Stimulated activated CD4-positive, alpha-beta T cell treated with anti-CD3 and anti-CD28 coated beads, Interleukin-12 subunit alpha, Interleukin-12 subunit beta, amount 100 ng/mL, for 4 hours (primary cell): Measurements from ENCODE around the gene P4HTM.

Experiments
- DNase-seq: peaks from one replicate; pipeline ENCODE4 v3.0.0-alpha.2; 2020

Gene P4HTM

GRCh38 chr3:48989796-48990635 lies at the start of gene P4HTM:
TSS of gene P4HTM (plus strand) at chr3:48990241. CDS start at chr3:48990257, 16 bp downstream.
- DNase-seq: peak; percentile 79

GRCh38 chr3:48945432-48945831 lies 44.6 kb upstream of the P4HTM start:
- DNase-seq: no peak

- no peak for DNase-seq
Measured at GRCh38 chr3:48945891-48946549, 44.0 kb upstream of the P4HTM start.

DNA sequence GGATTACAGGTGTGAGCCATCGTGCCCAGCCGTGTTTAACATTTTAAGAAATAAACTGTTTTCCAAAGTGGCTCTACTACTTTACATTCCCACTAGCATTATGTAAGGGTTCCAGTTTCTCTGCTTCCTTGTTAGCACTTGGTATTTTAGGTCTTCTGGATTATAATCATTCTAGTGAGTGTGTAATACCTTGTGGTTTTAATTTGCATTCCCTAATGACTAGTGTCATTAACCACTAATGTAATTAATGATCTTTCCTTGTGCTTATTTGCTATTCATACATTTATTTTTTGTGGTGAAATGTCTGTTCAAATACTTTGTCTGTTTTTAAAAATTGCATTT lies 40.7 kb upstream of the P4HTM start:
- DNase-seq: no peak

DNA sequence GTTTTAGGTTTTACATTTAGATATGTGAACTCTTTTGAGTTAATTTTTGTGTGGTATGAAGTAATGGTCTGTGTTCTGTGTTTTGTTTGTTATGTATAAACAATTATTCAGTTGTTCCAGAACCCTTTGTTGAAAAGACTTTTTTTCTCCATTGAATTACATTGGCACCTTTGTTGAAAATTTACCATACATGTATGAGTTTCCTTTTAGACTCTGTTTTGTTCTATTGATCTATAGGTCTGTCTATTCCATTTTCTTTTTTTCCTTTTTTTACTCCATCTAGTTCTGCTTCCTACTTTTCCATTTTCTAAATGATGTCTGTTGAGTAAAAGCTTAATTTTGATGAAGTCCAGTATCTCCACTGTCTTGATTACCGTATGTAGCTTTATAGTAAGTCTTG lies 40.0 kb upstream of the P4HTM start:
- DNase-seq: no peak

DNA sequence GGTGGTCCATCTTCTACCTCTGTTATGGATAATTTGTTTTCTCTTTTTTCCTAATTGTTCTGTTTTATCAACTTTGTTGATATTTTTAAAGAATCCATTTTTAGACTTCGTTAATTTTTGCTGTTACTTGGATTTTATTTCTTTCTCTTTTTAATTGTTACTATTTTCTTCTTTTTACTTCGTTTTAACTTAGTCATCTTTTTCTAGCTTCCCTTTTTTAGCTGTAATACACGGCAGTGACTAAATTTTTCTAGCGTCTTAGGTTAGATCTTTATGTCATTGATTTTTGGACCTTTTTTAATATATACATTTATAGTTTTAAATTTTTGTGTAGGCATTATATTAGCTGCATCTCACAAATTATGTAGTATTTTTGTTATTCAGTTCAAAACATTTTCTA lies 38.3 kb upstream of the P4HTM start:
- DNase-seq: no peak

DNA sequence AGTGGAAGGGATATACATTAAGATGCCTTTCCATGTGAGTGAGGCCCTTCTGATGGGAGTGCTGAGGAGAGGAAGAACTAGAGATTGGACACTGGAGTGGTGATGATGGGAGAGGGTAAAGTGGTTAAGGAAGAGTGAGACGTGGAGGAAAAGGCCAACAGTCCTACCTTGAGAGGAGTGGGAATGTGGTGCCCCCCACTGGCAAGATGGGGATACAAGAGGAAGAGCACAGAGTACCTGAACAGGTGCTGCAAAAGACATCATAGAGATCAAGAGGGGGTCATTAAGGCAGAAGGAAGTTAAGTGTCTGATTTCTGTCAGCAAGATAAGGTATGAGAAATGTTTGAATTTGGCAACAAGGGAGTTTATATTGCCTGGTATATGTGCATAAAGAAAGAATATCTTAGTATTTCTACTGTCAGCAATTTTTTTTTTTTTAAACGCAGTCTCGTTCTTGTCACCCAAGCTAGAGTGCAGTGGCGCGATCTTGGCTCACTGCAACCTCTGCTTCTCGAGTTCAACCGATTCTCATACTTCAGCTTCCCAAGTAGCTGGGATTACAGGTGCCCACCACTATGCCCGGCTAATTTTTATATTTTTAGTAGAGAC lies 37.4 kb upstream of the P4HTM start:
- DNase-seq: peak; percentile 20

DNA sequence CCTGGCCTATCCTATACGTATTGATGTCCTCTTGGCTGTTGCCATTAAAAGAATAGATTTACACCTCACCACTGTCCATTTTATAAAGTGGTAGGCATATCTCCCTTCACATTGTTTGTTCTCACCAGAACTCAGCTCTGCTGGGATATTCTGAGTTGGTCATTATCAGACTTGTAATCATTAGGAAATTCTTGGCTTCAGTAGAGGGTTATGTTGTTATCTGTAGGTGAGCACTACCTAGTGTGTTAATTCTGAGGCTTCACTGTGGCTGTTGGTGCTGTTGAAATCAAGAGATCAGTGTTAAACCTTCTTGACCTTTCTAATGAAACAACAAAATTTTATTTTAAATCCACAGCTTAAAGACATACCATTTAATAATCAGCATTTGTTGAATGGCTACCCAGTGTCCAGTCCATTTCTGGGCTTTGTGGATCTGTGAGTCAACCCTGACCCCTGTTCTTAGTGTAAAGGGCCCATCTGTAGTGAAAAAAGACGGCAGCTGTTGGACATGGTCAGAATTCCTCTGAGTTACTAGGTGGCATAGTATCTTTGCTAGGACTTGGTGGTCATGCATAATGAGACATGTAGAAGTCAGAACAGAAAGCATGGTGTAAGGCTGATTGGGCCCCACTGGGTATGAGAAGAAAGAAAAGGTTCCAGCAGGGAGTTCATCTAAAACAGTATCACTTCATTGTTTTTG lies 32.9 kb upstream of the P4HTM start:
- no peak for DNase-seq

- no peak for DNase-seq
Measured at GRCh38 chr3:48960841-48961413, 29.1 kb upstream of the P4HTM start.

DNA sequence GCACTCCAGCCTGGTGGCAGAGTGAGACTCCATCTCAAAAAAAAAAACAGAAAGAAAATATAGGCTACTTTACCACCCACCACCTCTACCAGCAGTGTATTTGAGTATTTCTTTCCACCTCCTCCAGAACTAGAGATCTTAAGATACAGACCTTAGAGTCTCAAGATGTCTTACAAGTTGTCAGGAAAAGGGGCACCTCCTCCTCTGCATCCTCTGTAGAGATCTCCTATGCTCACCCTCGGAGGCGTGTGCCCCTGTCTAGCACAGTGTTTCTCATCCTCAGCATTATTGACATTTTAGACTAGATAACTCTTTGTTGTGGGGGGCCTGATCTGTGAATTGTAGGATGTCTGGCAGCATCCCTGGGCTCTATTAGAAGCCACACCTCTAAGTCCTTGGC lies 27.7 kb upstream of the P4HTM start:
- DNase-seq: no peak

DNA sequence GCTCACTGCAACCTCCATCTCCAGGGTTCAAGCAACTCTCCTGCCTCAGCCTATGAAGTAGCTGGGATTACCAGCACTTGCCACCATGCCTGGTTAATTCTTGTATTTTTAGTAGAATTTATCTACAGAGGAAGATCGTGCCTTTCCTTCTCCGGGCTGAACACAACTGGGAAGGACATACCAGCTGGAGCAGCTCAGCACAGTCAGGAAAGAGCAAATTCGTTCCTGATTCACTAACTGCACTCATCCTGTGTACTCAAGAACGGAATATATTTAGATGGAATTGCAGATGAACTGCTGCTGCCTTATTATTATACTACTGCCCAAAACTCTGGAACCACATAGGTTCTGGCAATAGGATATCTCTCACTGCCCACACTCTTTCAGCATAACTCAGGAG lies 27.1 kb upstream of the P4HTM start:
- DNase-seq: no peak

- no peak for DNase-seq
Measured at GRCh38 chr3:48963591-48963990, 26.4 kb upstream of the P4HTM start.

DNA sequence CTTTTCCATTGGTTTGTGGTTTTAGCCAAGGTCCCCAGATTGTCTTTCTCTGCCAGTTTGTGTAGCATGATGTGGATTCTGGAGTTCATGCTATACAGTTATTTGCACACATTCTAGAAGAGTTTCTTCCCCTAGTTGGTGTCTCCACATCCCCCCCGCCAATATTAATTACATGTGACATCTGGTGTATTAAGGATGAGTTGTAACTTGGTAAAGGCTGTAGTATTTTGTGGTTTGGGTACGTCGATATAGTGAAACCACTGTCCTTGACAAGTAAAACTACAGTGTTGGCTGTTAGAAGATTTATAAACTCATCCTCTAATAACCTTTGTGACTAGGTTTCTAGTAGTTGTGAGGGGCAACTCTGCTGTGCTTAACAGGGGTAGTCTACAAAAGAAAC lies 23.7 kb upstream of the P4HTM start:
- no peak for DNase-seq

- peak; percentile 36 for DNase-seq
Measured at GRCh38 chr3:48966876-48967361, 23.1 kb upstream of the P4HTM start.

- no peak for DNase-seq
Measured at GRCh38 chr3:48970586-48970985, 19.5 kb upstream of the P4HTM start.

DNA sequence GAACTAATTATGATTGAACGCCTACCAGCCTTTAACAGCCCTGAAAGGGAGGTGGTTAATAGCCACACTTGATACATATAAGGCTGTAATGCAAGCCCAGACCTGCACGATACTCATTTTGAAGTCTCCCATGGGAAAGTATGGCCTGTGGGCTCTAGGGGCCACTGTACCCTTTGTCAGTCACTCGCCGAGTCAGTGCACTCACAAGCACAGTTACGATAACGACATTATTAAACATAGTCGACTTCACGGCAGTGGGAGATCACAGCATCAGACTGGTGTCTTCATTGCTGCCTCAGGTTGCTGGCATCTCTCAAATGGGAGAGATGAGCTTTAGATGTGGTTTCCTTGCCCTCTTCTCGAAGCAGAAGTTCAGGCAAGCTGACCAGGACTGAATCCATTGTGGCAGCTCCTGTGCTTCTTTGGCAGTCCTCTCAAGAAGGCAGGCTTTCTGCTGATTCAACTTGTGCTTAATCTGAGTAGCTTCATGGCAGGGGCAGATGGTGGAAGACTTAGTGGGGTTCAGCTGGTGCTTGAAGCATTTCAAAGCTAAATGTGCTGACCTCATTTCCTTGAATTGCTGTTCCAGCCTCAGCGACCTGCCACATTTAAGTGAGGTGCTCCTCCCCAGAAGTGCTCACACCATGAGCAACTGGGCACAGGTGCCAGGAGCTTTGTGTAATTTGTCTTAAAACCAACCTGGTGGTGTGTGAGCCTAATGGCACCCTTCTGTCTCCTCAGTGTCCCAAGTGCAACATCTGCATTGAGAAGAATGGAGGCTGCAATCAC lies 15.8 kb upstream of the P4HTM start:
- DNase-seq: no peak

DNA sequence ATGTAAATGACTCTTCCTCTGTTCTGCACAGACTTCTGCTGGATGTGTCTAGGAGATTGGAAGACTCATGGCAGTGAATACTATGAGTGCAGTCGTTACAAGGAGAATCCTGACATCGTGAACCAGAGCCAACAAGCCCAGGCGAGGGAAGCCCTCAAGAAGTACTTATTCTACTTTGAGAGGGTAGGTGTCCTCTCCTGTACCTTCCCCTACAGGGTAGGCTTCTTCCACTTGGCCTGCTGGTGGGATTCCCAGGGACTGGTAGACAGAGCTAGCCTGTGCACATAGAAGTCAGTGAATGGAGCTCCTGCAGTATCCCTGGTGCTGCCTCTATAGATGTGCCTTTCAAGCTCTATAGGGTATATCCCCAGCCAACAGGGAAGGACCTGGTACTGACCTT lies 10.6 kb upstream of the P4HTM start:
- no peak for DNase-seq

DNA sequence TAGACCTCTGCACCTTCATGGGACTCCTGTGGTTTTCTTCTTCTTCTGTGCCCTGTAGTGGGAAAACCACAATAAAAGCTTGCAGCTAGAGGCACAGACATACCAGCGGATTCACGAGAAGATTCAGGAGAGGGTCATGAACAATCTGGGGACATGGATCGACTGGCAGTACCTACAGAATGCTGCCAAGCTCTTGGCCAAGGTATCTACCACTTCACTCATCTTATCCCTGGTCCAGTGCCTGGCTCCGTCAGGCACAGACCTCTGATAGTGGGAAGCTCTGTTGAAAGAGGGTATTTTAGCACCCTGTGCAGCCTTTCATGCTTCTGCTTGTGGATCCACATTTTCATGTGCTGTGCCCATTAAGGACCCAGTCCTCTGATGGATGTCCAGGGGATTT lies 9.7 kb upstream of the P4HTM start:
- no peak for DNase-seq

- DNase-seq: no peak
Measured at GRCh38 chr3:48982016-48982415, 8.0 kb upstream of the P4HTM start.

- no peak for DNase-seq
Measured at GRCh38 chr3:48982686-48983085, 7.4 kb upstream of the P4HTM start.

DNA sequence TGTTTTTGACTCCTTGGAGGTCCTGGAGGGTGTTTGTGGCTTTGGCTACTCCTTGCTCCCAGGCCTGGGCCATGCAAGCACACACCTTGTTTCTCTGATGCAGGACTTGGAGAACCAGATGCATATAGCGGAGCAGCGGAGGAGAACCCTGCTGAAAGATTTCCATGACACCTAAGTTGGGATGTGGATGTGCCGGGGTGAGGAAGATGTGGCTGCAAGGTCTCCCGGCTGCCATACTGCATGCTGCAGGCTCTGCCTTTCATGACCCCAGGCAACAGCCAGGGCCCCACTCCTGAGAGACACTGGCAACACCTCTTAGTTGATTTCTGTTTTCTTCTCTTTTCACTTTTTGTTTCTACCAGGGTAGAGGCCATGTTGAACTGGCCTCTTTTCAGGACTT lies 6.9 kb upstream of the P4HTM start:
- no peak for DNase-seq

DNA sequence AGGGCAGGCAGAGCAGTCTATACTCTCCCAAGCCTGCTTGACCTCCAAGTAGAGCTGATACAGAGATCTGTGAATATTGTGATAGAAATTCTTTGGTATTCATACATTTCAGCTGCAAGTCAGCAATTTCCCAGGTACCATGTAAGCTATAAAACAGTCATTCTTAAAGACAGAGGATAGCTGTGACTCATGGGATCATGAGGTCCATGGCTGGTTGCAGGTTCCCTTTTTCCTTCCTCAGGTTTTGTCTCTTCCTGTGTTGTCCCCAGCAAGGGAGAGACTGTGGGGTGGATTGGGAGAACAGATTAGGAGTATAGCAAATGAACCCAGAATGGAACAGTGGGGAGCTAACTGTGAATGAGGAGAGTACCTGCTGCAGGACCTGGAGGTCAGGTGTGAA lies 5.4 kb upstream of the P4HTM start:
- no peak for DNase-seq
